Renal cortical epithelial cell (primary cell): ENCODE results near the gene GFOD1. TPM values are rescaled to one million over a fixed set of nuclear protein-coding genes. Genes with fewer than 3 reads are reported as not detected.
"Not testable (repeated sequence)": the region's sequence is repeated elsewhere in the genome, so short reads cannot be mapped to it uniquely, and the experiment has no call there.

Source experiments
- DNase-seq: peaks from one replicate; pipeline ENCODE4 v3.0.0-alpha.2; 2011; ENCODE audit warnings: low read depth
- total RNA-seq: library from RNA; depleted of rRNA; stranded (reverse); fragments of >200 nt; gene quantifications from 2 replicates; pipeline ENCODE4 v1.2.3, GENCODE V29; 2014

The GFOD1 gene
- total RNA-seq, 1 donor from 2014 or later, result 5.2 TPM

DNA sequence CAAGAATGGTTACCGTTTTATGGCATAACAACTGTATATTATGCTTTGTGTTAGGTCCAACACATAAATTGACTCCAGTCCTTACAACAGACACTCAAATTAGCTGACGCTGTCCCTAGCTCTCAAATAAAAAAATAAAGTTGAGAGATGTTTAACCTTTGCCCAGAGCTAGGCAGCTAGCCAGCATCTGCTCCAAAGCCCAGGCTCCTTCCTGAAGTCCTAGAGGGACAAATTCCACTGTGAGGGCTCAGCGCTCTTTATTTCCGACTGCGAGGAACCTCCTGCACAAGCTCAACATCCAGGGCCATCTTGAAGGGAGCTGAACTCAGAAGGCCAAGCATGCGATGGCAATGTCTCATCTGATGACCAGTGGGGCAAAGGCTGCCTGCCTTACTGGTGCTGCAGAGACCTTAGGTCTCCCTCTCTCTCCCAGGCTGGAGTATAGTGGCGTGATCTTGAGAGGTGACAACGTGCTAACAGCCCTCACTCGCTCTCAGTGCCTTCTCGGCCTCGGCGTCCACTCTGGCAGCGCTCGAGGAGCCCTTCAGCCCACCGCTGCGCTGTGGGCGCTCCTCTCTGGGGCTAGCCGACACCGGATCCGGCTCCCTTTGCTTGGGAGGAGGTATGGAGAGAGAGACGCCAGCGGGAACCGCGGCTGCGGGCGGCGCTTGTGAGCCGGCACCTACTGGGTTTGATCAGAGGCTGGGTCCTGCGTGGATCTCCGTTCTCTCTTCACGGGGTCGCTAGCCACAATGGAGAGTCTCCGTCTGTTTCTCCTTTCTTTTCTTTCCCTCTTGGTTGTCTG lies 24.7 kb upstream of the GFOD1 start:
- no peak for DNase-seq

DNA sequence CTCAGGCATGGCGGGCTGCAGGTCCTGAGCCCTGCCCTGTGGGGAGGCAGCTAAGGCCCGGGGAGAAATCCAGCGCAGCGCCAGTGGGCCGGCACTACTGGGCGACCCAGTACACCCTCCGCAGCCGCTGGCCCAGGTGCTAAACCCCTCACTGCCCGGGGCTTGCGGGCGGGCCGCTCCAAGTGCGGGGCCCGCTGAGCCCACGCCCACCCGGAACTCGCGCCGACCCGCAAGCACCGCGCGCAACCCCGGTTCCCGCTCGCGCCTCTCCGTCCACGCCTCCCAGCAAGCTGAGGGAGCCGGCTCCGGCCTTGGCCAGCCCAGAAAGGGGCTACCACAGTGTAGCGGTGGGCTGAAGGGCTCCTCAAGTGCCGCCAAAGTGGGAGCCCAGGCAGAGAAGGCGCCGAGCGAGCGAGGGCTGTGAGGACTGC lies 23.8 kb upstream of the GFOD1 start:
- DNase-seq, result not testable (repeated sequence)

DNA sequence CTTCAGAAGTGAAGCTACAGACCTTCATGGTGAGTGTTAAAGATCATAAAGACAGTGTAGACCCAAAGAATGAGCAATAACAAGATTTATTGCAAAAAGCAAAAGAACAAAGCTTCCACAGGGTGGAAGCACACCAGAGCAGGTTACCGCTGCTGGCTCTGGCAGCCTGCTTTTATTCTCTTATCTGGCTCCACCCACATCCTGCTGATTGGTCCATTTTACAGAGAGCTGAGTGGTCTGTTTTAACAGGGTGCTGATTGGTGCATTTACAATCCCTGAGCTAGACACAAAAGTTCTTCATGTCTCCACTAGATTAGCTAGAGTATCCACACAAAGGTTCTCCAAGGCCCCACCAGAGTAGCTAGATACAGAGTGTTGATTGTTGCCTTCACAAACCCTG lies 23.0 kb upstream of the GFOD1 start:
- not testable (repeated sequence) for DNase-seq

DNA sequence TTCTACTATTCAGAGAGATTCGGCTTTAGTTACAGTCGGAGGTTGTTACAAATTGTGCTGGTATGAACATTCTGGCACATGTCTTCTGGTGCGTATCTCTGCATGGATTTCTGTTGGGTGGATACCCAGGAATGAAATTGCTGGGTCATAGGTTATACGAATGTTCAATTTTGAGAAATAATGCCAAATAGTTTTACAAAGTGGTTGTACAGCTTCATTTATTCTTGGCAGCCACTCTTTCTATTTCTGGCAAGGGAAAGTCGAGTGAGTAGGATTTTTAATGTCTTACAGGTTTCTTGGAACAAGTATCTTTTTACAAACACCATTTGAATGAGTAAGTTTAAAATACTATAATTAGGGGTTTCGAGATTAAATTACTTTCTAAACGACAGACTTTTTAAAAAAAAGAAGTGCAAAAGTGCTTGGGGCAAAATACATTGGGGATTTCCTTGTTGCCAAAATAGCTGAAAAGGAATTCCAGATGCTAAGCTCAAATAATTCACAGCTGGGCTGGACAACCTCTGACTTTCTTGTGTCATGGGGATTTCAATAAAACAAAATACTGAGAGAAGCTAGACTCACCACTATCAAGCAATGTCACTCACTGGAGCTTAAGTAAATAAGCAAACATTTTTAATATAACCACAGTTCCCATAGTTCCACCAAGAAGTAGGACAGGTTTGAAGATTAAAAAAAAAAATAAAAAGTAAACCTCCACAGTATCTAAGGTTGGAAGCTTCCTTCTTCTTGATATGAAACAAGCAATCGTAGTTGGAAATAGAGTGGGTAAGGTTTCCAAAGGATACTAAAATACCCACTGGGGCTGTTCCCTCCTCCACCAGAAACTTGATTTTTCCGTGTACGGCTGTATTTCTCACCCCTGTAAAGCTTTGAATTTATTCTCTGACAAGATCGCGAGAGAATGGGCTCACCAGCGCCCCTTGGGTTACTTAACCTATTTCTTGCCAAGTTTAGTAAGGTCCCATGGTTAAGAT lies 21.6 kb upstream of the GFOD1 start:
- DNase-seq, result no peak

DNA sequence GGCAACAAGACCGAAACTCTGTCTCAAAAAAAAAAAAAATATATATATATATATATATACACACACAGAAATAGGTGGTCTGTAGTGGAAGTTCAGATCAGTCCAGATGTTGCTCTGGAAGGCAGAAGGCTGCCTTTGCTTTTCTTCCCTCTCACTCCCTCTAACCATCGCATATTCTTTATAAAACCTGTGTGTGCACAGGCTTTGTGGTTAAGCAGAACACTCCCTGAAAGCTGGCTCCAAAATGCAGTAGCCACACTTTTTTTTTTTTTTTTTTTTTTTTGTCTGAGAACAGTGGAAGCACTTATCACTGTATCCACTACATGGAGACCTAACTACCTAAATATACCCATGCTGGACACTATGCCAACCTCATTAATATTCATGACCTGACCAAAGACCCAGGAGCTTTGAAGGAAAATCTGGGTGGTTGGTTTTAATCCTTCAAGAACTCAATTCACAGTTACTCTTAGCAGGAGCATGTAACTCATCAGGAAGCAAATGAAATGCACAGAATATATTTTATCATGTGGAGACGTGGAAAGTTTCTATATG lies 20.0 kb upstream of the GFOD1 start:
- no peak for DNase-seq

DNA sequence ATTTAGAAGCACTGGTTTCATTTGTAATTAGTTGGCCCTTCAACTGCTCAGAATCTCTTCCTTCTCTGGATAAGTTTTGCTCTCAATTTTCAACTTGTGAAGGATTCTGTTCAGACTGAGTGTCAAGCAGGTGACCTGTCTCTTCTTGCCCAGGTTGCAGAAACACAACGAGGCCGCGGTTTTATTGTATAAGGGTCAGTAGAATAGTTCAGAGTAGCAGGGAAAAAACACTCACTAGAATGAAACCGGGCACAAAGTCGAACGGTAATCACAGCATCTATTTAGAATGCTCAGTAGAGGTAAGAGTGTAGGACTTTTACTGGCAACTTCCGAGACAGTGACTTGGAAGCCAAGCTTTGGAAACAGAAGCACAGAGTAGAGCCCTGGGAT lies 17.9 kb upstream of the GFOD1 start:
- DNase-seq, result no peak

DNA sequence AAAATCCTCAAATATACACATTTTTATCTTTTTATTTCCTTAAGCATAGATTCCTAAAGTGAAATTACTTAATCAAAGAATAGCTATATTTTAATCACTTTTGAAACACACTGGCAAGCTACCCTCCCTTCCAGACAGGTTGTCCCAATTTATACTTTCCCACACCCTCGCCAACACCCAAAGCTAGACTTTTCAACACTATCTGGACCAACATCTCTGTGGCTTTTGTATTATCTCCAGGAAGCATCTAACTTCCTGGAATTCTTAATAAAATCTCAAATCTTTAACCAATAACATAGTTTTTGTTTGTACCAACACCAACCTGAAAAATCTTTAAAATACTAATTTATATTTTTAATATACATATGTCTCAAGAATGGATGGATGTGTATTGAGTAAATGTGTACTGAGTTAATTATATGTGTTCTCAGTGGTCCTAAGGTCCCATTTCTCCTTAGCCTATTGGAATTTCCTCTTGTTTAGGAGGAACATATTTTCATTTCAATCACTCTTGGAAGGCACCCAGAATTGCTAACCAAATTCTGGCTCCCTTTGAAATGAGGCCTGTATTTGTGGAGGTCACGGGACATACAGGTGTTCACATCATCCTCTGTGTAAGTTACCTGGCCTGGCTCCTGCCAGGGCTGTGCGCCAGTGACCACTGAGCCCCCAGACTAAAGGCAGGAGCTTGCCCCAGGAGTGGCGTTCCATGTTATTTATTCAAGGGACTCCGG lies 17.4 kb upstream of the GFOD1 start:
- DNase-seq, result no peak

DNA sequence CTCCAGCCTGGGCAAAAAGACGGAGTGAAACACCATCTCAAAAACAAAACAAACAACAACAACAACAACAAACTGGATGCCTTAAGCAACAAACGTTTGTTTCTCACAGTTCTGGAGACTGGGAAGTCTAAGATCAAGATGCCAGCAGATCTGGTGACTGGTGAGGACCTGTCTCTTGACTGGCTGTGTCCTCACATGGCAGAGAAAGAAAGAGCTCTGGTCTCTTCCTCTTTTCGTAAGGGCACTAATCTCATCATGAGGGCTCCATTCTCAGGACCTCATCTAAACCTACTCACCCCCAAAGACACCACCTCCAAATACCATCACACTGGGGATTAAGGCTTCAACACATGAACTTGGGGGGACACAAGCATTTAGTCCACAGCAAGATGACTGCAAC lies 13.5 kb upstream of the GFOD1 start:
- no peak for DNase-seq

DNA sequence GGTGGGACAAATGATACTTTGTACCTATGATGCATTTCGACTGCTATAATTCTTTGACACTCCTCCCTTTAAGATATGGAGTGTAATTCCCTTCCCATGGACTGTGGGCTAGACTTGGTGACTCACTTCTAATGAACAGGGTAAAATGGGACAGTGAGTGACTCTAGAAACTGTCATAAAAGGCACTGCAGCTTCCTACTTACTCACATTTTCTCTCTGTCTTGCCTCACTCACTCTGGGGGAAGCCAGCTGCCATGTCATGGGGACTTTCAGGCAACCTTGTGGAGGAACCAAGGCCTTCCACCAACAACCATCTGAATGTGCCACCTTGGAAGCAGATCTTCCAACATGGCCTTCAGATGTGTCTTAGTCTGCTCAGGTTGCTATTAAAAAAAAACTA lies 12.9 kb upstream of the GFOD1 start:
- no peak for DNase-seq

DNA sequence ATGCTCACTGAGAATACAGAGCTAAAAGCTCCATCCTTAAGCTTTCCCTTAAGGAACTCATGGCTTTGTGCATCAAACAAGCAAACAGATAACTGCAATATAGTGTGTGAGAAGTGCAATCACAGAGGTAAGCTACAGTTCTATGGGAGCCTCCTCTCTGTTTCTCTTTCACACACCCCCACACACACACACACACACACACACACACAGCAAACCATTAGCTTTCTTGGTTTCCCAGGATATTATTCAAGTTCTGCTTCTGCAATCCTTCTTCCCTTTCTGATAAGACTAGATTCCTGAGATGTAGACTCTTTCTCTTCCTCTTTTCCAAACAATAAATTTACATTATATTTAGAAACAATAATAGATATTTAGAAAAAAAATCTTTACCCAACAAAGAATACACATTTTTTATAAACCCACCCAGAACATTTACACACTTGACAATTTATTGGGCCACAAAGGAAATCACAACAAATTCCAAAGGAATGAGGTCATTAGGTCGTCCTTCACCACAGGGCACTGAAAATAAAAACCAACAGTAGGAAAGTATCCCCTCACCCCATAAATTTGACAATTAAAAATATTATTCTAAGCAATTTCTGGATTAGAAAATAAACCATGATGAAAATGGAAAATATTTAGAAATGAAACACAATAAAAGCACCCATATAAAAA lies 9.3 kb upstream of the GFOD1 start:
- DNase-seq, result peak; percentile 42

DNA sequence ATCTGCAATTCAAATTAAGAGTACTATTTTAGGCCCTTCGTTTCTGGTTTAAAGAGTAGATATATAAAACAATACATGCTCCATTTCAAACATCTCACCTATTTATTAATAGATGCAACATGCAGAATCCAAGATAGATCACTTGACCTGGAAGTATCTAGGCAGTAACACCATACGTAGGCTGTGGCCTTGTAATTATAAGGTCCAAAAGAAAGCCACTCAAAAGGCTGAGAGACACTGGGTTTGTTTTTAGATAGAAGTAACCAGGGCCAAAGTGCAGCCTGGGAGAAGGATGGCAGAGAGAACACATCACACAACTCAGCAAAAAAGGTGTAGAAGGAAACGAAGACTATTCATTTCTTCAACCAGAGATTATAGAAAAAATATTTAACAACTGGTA lies 8.4 kb upstream of the GFOD1 start:
- DNase-seq, result no peak

DNA sequence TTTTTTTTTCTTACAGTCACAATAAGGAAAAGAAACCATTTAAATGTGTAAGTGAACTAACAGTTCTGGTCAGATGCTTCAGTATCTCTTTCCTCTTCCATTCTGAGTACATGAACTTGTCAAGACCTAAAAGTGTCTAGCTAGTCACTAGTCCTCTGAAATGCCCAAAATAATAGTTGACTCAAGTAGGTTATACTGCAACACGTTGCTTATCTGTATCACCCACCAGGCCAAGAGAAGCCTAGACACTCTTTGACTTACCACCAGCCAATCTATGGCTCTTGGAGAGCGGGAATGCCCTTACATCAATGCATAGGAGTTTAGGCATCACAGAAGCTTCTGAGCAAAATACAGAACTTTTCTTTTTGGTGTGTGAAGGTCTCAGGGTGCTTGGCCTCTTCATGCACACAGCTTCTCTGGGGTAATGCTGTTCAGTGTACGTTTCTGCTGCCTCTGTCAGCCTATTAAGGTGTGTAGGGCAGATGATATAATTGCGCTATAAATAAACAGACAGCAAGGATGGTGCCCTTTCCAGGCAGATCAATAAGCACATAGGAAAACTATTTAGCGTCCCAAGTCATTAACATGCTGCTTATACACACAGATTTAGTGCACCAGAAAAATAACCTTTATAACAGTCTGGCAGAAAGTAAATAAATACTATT lies 7.8 kb upstream of the GFOD1 start:
- no peak for DNase-seq

DNA sequence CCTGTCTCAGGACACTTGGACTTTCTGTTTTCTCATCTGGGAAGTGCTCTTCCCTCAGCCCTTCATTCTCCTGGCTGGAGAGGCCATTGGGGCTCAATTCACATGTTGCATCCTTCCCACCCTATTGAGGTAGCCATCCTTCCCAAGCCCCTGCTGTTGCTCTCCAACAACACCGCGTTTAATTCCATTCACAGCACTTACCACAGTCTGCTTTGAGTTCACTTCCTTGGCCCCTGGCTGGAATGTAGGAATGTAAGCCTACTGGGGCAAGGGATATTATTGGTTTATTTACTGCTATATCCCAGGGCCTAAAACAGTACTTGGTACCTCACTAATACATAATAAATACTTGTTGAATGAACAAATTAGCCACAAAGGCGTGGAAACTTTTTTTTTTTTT lies 6.7 kb upstream of the GFOD1 start:
- no peak for DNase-seq

DNA sequence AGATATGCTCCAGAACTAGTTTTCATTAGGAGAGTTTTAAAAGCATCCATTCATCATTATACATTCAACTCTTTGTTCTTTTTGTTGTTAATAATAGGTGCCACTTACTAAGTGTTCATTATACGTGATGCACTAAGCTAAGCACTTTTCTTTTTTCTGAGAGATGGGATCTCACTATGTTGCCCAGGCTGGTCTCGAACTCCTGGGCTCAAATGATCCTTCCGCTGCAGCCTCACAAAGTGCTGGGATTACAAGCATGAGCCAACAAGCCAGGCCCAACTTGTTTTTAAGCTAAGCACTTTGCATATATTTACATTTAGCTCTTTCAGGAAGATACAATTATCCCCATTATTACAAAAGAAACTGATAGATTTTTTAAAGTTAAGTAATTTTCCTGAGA lies 5.7 kb upstream of the GFOD1 start:
- DNase-seq, result no peak

DNA sequence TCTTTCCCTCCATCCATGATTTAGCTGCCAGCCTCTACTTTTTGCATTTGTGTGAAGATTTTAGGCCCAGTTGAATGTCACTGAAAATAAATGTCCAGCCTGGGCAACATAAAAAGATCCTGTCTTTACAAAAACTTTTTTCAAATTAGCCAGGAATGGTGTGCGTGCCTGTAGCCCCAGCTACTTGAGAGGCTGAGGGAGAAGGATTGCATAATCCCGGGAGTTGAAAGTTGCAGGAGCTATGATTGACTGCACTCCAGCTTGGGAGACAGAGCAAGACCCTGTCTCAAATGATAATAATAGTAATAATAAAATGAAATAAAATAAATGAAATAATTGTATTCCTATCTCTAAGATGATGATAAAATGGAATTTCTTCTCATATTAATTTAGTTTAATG lies 5.0 kb upstream of the GFOD1 start:
- no peak for DNase-seq

DNA sequence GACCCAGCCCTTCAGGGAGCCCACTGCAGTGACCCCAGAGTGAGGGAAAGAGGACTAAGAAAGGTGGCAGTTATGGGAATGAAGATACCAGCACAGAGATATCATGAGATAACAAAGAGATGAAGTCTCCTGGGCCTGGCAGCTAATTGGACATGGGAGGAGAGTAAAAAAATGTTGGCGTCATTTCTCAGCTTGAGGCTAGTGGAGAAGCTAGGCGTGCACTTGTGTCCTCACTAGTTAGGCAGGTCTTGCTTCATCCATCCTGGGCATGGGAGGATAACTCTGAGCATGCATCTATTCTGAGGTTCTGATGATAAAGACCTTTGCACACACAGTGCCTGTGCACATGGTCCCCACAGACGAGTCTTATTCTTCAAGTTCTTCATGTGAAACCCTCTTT lies 4.1 kb upstream of the GFOD1 start:
- DNase-seq, result no peak

DNA sequence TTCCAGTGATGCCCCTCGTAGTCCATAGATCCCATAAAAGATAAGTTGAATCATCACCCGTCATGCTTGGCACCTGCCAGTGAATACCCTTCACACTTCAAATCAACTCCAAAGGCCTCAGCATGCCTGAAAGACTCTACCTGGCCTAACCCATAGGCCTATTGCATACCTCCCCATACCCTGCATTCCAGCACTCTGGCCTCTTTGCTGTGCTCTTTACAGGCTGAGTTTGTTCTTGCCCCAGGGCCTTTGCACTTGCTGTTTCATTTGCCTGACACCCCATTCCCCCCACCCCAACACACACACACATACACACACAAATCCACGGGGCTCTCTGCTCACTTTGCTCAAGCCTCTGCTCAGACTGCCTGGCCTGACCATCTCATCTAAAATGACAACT lies 3.0 kb upstream of the GFOD1 start:
- no peak for DNase-seq

DNA sequence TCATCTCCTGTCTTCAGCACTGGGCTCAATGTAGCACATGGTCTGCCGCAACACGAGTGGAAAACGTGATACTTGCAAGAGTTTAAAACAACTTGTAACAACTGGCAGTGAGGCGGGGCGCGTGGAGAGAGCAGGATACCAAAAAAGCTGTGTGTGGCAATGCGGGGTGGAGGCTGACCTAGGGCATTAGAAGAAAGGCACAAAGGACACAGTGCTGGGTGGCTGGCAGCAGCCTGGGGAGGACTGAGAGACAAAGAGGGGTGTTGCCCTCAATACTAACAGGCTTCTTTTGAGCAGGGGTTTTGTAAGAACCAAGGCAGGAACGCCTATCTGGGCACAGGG lies 1.5 kb upstream of the GFOD1 start:
- no peak for DNase-seq

DNA sequence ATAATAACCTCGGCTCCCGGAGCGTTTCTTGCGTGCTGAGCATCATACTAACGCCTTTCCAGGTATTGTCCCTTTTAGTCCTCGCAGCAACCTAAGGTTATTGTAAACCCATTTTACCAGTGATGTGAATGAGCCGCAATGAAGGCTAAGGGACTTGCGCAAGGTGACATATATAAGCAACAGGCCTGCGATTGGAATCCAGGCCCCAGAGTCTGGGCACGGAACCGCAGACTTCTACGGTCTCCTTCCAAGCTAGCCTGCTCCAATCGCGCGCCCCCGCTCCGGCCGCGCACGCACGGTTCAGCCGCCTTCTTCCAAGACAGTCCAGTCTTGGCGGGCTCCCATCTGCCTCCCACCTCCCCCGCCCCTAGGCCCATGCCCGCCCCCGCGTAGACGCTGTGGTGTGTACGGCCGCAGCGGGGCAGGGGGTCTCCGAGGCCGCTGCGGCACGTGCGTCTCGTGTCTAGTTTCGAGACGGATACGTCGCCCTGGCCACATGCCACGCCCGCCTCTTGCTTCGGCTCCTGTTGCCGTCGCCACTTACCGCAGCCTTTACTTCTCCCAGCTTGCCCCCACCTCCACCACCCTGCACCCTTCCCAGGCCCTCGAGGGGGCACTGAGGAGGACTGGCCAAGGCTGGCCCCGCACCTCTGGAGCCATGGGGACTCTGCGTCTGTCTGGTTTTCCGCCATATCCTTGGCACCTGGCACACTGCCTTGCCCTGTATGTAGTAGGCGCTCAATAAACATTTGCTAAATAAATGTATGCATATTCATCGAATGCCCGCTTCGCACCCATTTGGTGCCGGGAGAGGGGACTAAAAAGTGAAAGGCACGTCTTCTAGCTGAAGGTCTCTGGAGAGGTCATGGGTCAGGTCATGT lies 855 bp upstream of the GFOD1 start:
- DNase-seq, result peak; percentile 24

DNA sequence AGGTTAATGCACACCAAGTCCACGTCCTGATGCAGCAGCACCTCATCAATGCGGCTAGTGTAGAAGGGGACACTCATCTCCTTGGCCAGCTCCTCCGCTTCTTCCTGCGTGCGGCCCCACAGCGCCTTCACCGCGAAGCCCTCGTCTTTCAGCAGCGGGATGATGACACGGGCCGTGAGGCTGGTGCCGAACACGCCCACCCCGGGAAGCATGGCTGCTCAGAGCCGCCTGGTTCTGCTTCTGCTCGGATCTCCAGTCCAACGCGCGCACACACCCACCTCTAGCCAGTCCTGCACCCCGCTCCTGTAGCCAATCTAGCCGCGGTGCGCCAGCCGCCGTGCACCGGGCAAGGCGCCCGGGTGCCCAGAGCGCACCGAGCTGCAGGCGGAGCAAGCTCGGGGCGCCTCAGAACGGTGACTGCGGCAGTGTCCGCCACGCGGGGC lies 700 bp downstream of the GFOD1 start:
- no peak for DNase-seq
